GM18511 (cell line): ENCODE data around the gene IL1R2.

Experiments used
- ATAC-seq: cut with Tn5 transposase; IDR thresholded peaks from one replicate; pipeline ENCODE4 v1.9.1; 2021; ENCODE audit warnings: mild to moderate bottlenecking, moderate library complexity; ENCODE audit not compliant: unreplicated experiment

Gene IL1R2

GRCh38 chr2:102037681-102038080 is 45.9 kb downstream of the IL1R2 start:
- no peak for ATAC-seq

GRCh38 chr2:102040229-102040628 is 48.5 kb downstream of the IL1R2 start:
- no peak for ATAC-seq

- ATAC-seq, result no peak
These were observed 49.6 kb downstream of the IL1R2 start for GRCh38 chr2:102041351-102041750.

GRCh38 chr2:102042196-102043081 is 50.7 kb downstream of the IL1R2 start:
- ATAC-seq, result no peak

GRCh38 chr2:102043560-102043959 is 51.8 kb downstream of the IL1R2 start:
- no peak for ATAC-seq

- ATAC-seq, result no peak
These were observed 52.6 kb downstream of the IL1R2 start for GRCh38 chr2:102044235-102044896.

GRCh38 chr2:102044967-102045489 is 53.3 kb downstream of the IL1R2 start:
- ATAC-seq, result no peak

- ATAC-seq, result no peak
These were observed 53.9 kb downstream of the IL1R2 start for GRCh38 chr2:102045697-102046096.

GRCh38 chr2:102046135-102046986 is 54.6 kb downstream of the IL1R2 start:
- ATAC-seq, result no peak

GRCh38 chr2:102048465-102048864 is 56.7 kb downstream of the IL1R2 start:
- no peak for ATAC-seq

- no peak for ATAC-seq
These were observed 58.1 kb downstream of the IL1R2 start for GRCh38 chr2:102049756-102050443.

GRCh38 chr2:102050854-102051391 is 59.2 kb downstream of the IL1R2 start:
- no peak for ATAC-seq

- ATAC-seq, result no peak
These were observed 60.0 kb downstream of the IL1R2 start for GRCh38 chr2:102051692-102052277.

- ATAC-seq, result no peak
These were observed 60.6 kb downstream of the IL1R2 start for GRCh38 chr2:102052365-102052764.

- ATAC-seq, result no peak
These were observed 61.3 kb downstream of the IL1R2 start for GRCh38 chr2:102053096-102053495.

- ATAC-seq, result no peak
These were observed 63.7 kb downstream of the IL1R2 start for GRCh38 chr2:102055346-102055990.

GRCh38 chr2:102056079-102056581 is 64.4 kb downstream of the IL1R2 start:
- no peak for ATAC-seq

GRCh38 chr2:102057502-102058292 is 65.9 kb downstream of the IL1R2 start:
- ATAC-seq, result no peak
